Astrocyte of the cerebellum (primary cell): ENCODE results near the gene LSS.

Experiments
- DNase-seq: peaks from one replicate; pipeline ENCODE4 v3.0.0-alpha.2; 2011; ENCODE audit warnings: low read depth
- H3K4me3 ChIP-seq: 2 replicates; pipeline ENCODE4 v1.5.1; 2011; ENCODE audit warnings: mild to moderate bottlenecking, low read depth, low read length, moderate library complexity
- CTCF ChIP-seq: IDR thresholded peaks from 2 replicates; pipeline ENCODE4 v1.5.1; 2012; ENCODE audit warnings: low read length, low read depth, moderate library complexity, mild to moderate bottlenecking; ENCODE audit errors: missing control alignments
- in situ Hi-C: cut with HindIII; loops from 2 replicates; pipeline ENCODE4 v1.10.0; 2017; ENCODE audit warnings: low sequenced_read_pairs

LSS gene

DNA sequence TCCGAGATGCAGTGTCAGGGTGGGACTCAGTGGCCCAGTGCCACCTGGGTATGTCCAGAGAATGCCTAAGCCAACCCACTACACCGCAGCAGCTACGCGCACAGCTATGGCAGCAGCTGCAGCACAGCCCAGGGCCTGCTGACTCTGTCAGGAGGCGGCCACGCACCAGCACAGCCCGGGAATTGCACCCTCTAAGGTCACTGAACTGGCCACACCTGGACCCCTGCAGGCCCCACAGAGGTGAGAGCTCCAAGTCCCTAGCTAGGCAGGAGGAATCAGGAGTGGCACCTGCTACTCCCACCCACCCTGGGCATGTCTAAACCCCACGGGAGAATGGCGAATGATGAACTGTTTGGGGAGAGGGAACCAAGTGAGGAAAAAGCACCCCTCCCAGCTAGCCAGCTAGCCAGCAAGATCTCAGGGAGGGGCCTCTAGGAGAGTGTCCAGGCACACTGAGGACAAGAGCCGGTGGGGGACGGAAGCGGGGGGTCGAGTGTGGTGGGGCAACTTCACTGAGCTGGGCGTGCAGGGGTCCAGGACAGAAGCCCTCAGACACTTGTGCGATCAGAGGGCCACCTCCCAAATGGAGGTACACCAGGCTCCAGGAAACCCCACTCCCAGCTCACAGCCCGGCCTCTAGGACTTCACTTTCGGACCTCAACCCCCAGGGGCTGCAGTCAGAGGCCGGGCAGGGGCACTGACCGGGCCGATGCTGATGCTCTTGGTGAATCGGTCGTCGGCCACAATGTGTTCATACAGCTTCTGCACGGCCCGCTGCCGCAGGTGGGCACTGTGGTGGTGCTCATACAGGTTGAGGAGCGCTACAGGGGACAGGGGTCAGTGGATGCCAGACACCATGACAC, 13.9 kb downstream of the LSS start:
- in situ Hi-C loops = no loop called here
- no peak for DNase-seq
- H3K4me3 ChIP-seq = no peak overlapping the region
- TF ChIP-seq CTCF = no peak

DNA sequence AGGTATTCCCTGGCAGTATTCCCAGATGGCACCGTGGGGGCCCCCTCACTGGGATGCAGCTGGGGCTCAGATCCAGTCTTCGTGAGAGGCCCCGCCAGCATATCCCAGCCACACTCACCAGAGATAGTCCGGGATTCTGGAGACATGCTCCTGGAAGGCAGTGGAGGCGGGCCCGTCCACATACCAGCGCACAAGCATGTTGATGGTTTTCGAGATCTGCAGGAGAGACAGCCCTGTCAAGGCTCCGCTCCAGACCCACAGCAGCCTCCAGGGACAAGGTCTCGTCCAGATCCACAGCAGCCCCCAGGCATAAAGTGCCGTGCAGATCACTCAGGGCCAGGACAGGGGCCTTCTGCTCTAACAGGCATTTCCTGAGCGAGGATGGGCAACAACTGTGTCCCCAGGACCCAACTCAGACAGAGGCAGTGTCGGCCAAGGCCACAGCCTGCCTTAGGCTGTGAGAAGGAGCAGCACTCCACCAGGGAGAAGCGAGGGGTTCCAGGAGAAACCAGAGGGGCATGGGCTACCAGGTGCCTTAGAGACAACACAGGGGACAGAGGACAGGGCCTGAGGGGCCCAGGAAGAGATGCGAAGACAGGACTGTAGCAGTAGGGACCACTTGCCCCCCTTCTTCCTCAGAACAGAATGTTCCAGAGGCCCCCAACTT, 14.8 kb downstream of the LSS start:
- TF ChIP-seq CTCF = no peak
- H3K4me3 ChIP-seq = no peak overlapping the region
- no peak for DNase-seq
- in situ Hi-C loops = no loop called here

- DNase-seq = no peak
- no peak overlapping the region for H3K4me3 ChIP-seq
- TF ChIP-seq CTCF = no peak
- in situ Hi-C loops = no loop called here
Observed at GRCh38 chr21:46212721-46213484, 15.7 kb downstream of the LSS start.

DNA sequence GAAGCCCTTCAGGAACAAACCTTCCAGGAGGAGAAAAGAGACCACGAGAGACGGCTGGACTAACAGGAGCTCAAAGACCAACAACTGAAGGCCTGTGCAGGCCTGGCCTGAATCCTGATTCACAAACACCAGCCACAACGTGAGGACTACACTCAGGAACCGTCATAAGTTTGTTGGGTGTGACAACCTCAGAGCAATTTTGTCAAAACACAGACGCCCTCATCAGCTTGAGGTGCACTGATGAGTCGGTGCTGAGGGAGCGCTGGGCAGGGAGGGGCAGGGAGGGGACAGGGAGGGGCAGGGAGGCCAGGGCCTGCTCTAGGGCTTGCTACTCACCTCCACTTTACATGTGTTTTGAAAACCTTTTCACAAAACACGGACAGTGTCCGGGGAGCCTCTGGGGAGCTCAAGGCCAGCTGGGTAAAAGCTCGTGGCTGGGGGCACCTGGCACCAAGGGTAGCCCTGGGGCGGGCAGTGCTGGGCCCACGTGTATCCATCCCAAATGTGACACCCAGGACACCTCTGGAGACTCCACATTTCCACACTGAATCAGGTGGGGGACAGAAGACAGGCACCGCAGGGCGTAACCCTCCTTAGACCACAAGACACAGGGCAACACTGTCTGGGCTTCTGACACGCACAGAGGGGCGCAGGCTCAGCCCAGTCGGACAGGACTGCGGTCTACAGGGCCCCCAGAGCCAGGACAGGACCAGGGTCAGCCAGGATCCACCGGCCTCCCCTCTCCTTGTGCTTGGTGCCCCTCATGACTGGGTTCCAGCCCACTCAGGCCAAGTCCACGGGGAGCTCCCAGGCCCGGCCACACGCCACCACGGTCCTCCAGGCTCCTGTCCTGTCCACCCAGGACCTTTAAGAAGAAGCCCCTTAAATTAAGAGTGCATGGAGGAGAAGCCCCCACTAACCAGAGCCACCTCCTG, 16.5 kb downstream of the LSS start:
- in situ Hi-C loops = no loop called here
- H3K4me3 ChIP-seq = no peak overlapping the region
- TF ChIP-seq CTCF = no peak
- DNase-seq = no peak

- DNase-seq = no peak
- no peak overlapping the region for H3K4me3 ChIP-seq
- no peak for TF ChIP-seq CTCF
- in situ Hi-C loops = no loop called here
Observed at GRCh38 chr21:46211376-46211775, 17.2 kb downstream of the LSS start.
